T47D (cell line): ENCODE data around the gene NUP62.
"Not testable (repeated sequence)": the region's sequence is repeated elsewhere in the genome, so short reads cannot be mapped to it uniquely, and the experiment has no call there.

Experiments
- DNase-seq, 2 experiments: peaks; one replicate each; pipeline versions ENCODE4 v3.0.0 to v3.0.0-alpha.2; 2011 to 2012; ENCODE audit warnings: low read depth in 1 of 2, low spot score in 1 of 2
- JUND ChIP-seq: IDR thresholded peaks from 2 replicates; pipeline ENCODE4 v1.6.1; 2012; ENCODE audit warnings: low read depth
- in situ Hi-C: cut with HindIII; loops from 2 replicates; pipeline ENCODE4 v1.10.0; 2016; ENCODE audit warnings: low sequenced_read_pairs, low pct_unique_long_range_greater_than_20kb

Gene NUP62

GRCh38 chr19:49929121-49929610 is at the start of gene NUP62, which contains the start of gene ATF5:
Gene NUP62, minus strand, starts transcription at chr19:49929504. Its CDS starts 19,697 bp downstream, at chr19:49909807.
Gene ATF5, plus strand, starts transcription at chr19:49929205. Its CDS starts 1,646 bp downstream, at chr19:49930851.
- in situ Hi-C loops = no loop called here
- peak; percentile 88 to 90 for DNase-seq
- TF ChIP-seq JUND = no peak

- TF ChIP-seq JUND = no peak
- in situ Hi-C loops = no loop called here
- DNase-seq = no peak
Observed at GRCh38 chr19:49978324-49978723, 49.0 kb upstream of the NUP62 start.

GRCh38 chr19:49977881-49978280 is 48.6 kb upstream of the NUP62 start:
- TF ChIP-seq JUND = no peak
- no peak for DNase-seq
- in situ Hi-C loops = no loop called here

GRCh38 chr19:49977076-49977475 is 47.8 kb upstream of the NUP62 start:
- in situ Hi-C loops = no loop called here
- no peak for DNase-seq
- TF ChIP-seq JUND = no peak

GRCh38 chr19:49976496-49976895 is 47.2 kb upstream of the NUP62 start:
- in situ Hi-C loops = no loop called here
- no peak for TF ChIP-seq JUND
- no peak for DNase-seq

- no peak for TF ChIP-seq JUND
- DNase-seq = no peak
- in situ Hi-C loops = no loop called here
Observed at GRCh38 chr19:49975051-49975450, 45.7 kb upstream of the NUP62 start.

GRCh38 chr19:49973987-49974386 is 44.7 kb upstream of the NUP62 start:
- no peak for DNase-seq
- in situ Hi-C loops = no loop called here
- no peak for TF ChIP-seq JUND

- no peak for DNase-seq
- in situ Hi-C loops = no loop called here
Observed at GRCh38 chr19:49972841-49973240, 43.5 kb upstream of the NUP62 start.

GRCh38 chr19:49971991-49972411 is 42.7 kb upstream of the NUP62 start:
- in situ Hi-C loops = no loop called here
- no peak for TF ChIP-seq JUND
- no peak for DNase-seq

More at GRCh38 chr19:49972841-49973240, 43.5 kb upstream of the NUP62 start:
- no peak for TF ChIP-seq JUND

GRCh38 chr19:49969355-49969754 is 40.1 kb upstream of the NUP62 start:
- DNase-seq, in situ Hi-C loops: not testable (repeated sequence)

- in situ Hi-C loops = no loop called here
- no peak for DNase-seq
Observed at GRCh38 chr19:49968279-49968922, 39.1 kb upstream of the NUP62 start.

GRCh38 chr19:49960980-49961379 is 31.7 kb upstream of the NUP62 start, which contains the start of gene SIGLEC11:
Gene SIGLEC11, minus strand, starts transcription at chr19:49961172. Its CDS starts 91 bp downstream, at chr19:49961081.
- in situ Hi-C loops, DNase-seq: not testable (repeated sequence)

More at GRCh38 chr19:49968279-49968922, 39.1 kb upstream of the NUP62 start:
- no peak for TF ChIP-seq JUND

- in situ Hi-C loops, DNase-seq: not testable (repeated sequence)
Observed at GRCh38 chr19:49959892-49960291, 30.6 kb upstream of the NUP62 start.

GRCh38 chr19:49958596-49958995 is 29.3 kb upstream of the NUP62 start:
- DNase-seq, in situ Hi-C loops: not testable (repeated sequence)

- in situ Hi-C loops, DNase-seq: not testable (repeated sequence)
Observed at GRCh38 chr19:49958144-49958543, 28.8 kb upstream of the NUP62 start.
